Neural progenitor cell (in vitro differentiated cells): ENCODE measurements around the gene UBAP2. TPM values are rescaled to one million over a fixed set of nuclear protein-coding genes. Genes with fewer than 3 reads are reported as not detected.
A peak's percentile ranks its signal among the peaks of the same experiment; 100 is the strongest.

Experiments used
- DNase-seq: peaks from one replicate; pipeline ENCODE4 v3.0.0-alpha.2; 2016; ENCODE audit warnings: low spot score
- H2AFZ ChIP-seq: fragments of 200-600 bp; sonication (generic); replicated peaks from 2 replicates; pipeline ENCODE4 v1.6.1; 2016; ENCODE audit warnings: antibody characterized with exemption
- H3F3A ChIP-seq: fragments of 200-600 bp; sonication (generic); 2 replicates; pipeline ENCODE4 v1.6.1; 2016; ENCODE audit warnings: antibody characterized with exemption, low read depth
- H3K27ac ChIP-seq: fragments of 200-600 bp; sonication (generic); 2 replicates; pipeline ENCODE4 v1.5.1; 2016; ENCODE audit warnings: mild to moderate bottlenecking
- H3K27me3 ChIP-seq: fragments of 200-600 bp; sonication (generic); 2 replicates; pipeline ENCODE4 v1.6.1; 2016; ENCODE audit warnings: mild to moderate bottlenecking, moderate library complexity
- H3K36me3 ChIP-seq: fragments of 200-600 bp; sonication (generic); 2 replicates; pipeline ENCODE4 v1.5.1; 2016
- H3K4me1 ChIP-seq: fragments of 200-600 bp; sonication (generic); 2 replicates; pipeline ENCODE4 v1.6.1; 2016; ENCODE audit warnings: mixed run types
- H3K4me2 ChIP-seq: fragments of 200-600 bp; sonication (generic); 2 replicates; pipeline ENCODE4 v1.6.1; 2016
- H3K4me3 ChIP-seq: fragments of 200-600 bp; sonication (generic); 2 replicates; pipeline ENCODE4 v1.5.1; 2016
- H3K79me2 ChIP-seq: fragments of 200-600 bp; sonication (generic); 2 replicates; pipeline ENCODE4 v1.6.1; 2016; ENCODE audit warnings: low read depth
- H3K9ac ChIP-seq: fragments of 200-600 bp; sonication (generic); 2 replicates; pipeline ENCODE4 v1.6.1; 2016
- H3K9me3 ChIP-seq: fragments of 200-600 bp; sonication (generic); 2 replicates; pipeline ENCODE4 v1.5.1; 2016; ENCODE audit warnings: low read depth
- H4K20me1 ChIP-seq: fragments of 200-600 bp; sonication (generic); 2 replicates; pipeline ENCODE4 v1.6.1; 2016; ENCODE audit warnings: low read depth
- H3K27ac Mint-ChIP-seq: 3 replicates; pipeline ENCODE4 v1.8.0; 2021; ENCODE audit warnings: mixed read lengths
- H3K27me3 Mint-ChIP-seq: 2 replicates; pipeline ENCODE4 v1.8.0; 2022; ENCODE audit warnings: low read depth, mild to moderate bottlenecking, inconsistent platforms, moderate library complexity, mixed read lengths; ENCODE audit not compliant: insufficient read depth
- H3K36me3 Mint-ChIP-seq: 3 replicates; pipeline ENCODE4 v1.8.0; 2021; ENCODE audit warnings: mixed read lengths
- H3K4me1 Mint-ChIP-seq: 3 replicates; pipeline ENCODE4 v1.8.0; 2021; ENCODE audit warnings: mixed read lengths
- H3K4me3 Mint-ChIP-seq: 3 replicates; pipeline ENCODE4 v1.8.0; 2021; ENCODE audit warnings: mild to moderate bottlenecking, moderate library complexity, mixed read lengths
- H3K9me3 Mint-ChIP-seq: 3 replicates; pipeline ENCODE4 v1.8.0; 2020; ENCODE audit warnings: mixed read lengths
- CTCF ChIP-seq: fragments of 200-600 bp; sonication (generic); IDR thresholded peaks from 2 replicates; pipeline ENCODE4 v1.5.1; 2017; ENCODE audit warnings: antibody characterized with exemption, mild to moderate bottlenecking
- EZH2 ChIP-seq: fragments of 200-600 bp; sonication (generic); IDR thresholded peaks from 2 replicates; pipeline ENCODE4 v1.6.1; 2017; ENCODE audit warnings: antibody characterized with exemption, mild to moderate bottlenecking, moderate library complexity
- EZH2phosphoT487 ChIP-seq: fragments of 200-600 bp; sonication (generic); IDR thresholded peaks from 2 replicates; pipeline ENCODE4 v1.6.1; 2017; ENCODE audit warnings: antibody characterized with exemption
- total RNA-seq: library from RNA; depleted of rRNA; stranded (reverse); fragments of >200 nt; gene quantifications from 2 replicates; pipeline ENCODE4 v1.2.3, GENCODE V29; 2015; ENCODE audit warnings: low replicate concordance

Gene UBAP2
- total RNA-seq, 1 donor from 2014 or later = 24.3 TPM

GRCh38 chr9:34084562-34084961, 35.9 kb upstream of the UBAP2 start:
- H4K20me1 ChIP-seq = no peaks in the 10 kb centered on the region
- no peaks in the 10 kb centered on the region for H3K9me3 Mint-ChIP-seq
- TF ChIP-seq EZH2 = no peak
- no peak for TF ChIP-seq EZH2phosphoT487
- no peak for TF ChIP-seq CTCF
- no peaks in the 10 kb centered on the region for H3K4me1 Mint-ChIP-seq
- H3F3A ChIP-seq = no peaks in the 10 kb centered on the region
- no peak overlapping the region for H3K4me3 ChIP-seq
- no peak overlapping the region for H3K4me2 ChIP-seq
- no peak overlapping the region for H3K27ac Mint-ChIP-seq
- no peak for DNase-seq
- H3K27me3 ChIP-seq = no peaks in the 10 kb centered on the region
- H3K9ac ChIP-seq = no peak overlapping the region
- no peaks in the 10 kb centered on the region for H3K79me2 ChIP-seq
- no peak overlapping the region for H3K27ac ChIP-seq
- peaks cover 18% of the 10 kb centered on the region for H3K36me3 Mint-ChIP-seq
- no peaks in the 10 kb centered on the region for H3K9me3 ChIP-seq
- no peaks in the 10 kb centered on the region for H3K4me1 ChIP-seq
- peaks cover 6% of the 10 kb centered on the region for H3K27me3 Mint-ChIP-seq
- H3K4me3 Mint-ChIP-seq = no peak overlapping the region
- H3K36me3 ChIP-seq = no peaks in the 10 kb centered on the region
- H2AFZ ChIP-seq = no peak overlapping the region

GRCh38 chr9:34079181-34079580, 30.5 kb upstream of the UBAP2 start:
- Histone ChIP-seq H3K4me2 (no peak overlapping the region), H3K27me3 (no peaks in the 10 kb centered on the region), H3K9me3 (no peaks in the 10 kb centered on the region), H3F3A (no peaks in the 10 kb centered on the region), H3K36me3 (no peaks in the 10 kb centered on the region), H3K79me2 (no peaks in the 10 kb centered on the region), H4K20me1 (no peaks in the 10 kb centered on the region), H3K27ac (no peak overlapping the region), H3K9ac (no peak overlapping the region), H3K4me1 (no peaks in the 10 kb centered on the region), H3K4me3 (no peak overlapping the region), H2AFZ (no peak overlapping the region)
- peaks cover 6% of the 10 kb centered on the region for H3K27me3 Mint-ChIP-seq
- TF ChIP-seq EZH2phosphoT487 (no peak), CTCF (no peak), EZH2 (no peak)
- peaks cover 2% of the 10 kb centered on the region for H3K4me1 Mint-ChIP-seq
- H3K36me3 Mint-ChIP-seq = no peaks in the 10 kb centered on the region
- H3K9me3 Mint-ChIP-seq = no peaks in the 10 kb centered on the region
- DNase-seq = no peak
- H3K27ac Mint-ChIP-seq = no peak overlapping the region
- H3K4me3 Mint-ChIP-seq = no peak overlapping the region

- Histone ChIP-seq H3K27me3 (no peaks in the 10 kb centered on the region), H3K4me3 (no peak overlapping the region), H3K27ac (no peak overlapping the region), H3K4me2 (no peak overlapping the region), H3K79me2 (no peaks in the 10 kb centered on the region), H3F3A (peaks cover 5% of the 10 kb centered on the region), H2AFZ (peak overlapping the region; percentile 96), H3K36me3 (no peaks in the 10 kb centered on the region), H3K9ac (no peak overlapping the region), H3K4me1 (no peaks in the 10 kb centered on the region), H4K20me1 (no peaks in the 10 kb centered on the region), H3K9me3 (no peaks in the 10 kb centered on the region)
- peaks cover 3% of the 10 kb centered on the region for H3K4me1 Mint-ChIP-seq
- TF ChIP-seq EZH2 = no peak
- TF ChIP-seq EZH2phosphoT487 = no peak
- TF ChIP-seq CTCF = no peak
- H3K4me3 Mint-ChIP-seq = no peak overlapping the region
- no peaks in the 10 kb centered on the region for H3K9me3 Mint-ChIP-seq
- no peaks in the 10 kb centered on the region for H3K36me3 Mint-ChIP-seq
- H3K27ac Mint-ChIP-seq = no peak overlapping the region
- DNase-seq = no peak
- peaks cover 2% of the 10 kb centered on the region for H3K27me3 Mint-ChIP-seq
Measured at GRCh38 chr9:34072868-34073590, 24.3 kb upstream of the UBAP2 start.
